Measurements from ENCODE around the gene UBE2G1.

The UBE2G1 gene

GRCh38 chr17:4287710-4288109 lies 78.8 kb downstream of the UBE2G1 start:
- no peak for DNase-seq (ENCODE audit: low read depth)
- H3K27me3 ChIP-seq (replicated peaks; ENCODE audit: control insufficient read depth, insufficient read depth, low read length) = no peaks in the 10 kb centered on the region
- H3K9ac ChIP-seq (ENCODE audit: low read length) = no peak overlapping the region
- no peak overlapping the region for H3K4me3 ChIP-seq (ENCODE audit: low read length)
- H3K9me3 ChIP-seq (ENCODE audit: control insufficient read depth, low read length) = no peaks in the 10 kb centered on the region
- peaks cover 7% of the 10 kb centered on the region for H3K4me1 ChIP-seq (ENCODE audit: control insufficient read depth, insufficient read depth, low read length)
- peaks cover 31% of the 10 kb centered on the region for H3K36me3 ChIP-seq (ENCODE audit: control insufficient read depth, insufficient read depth, low read length, severe bottlenecking)

DNA sequence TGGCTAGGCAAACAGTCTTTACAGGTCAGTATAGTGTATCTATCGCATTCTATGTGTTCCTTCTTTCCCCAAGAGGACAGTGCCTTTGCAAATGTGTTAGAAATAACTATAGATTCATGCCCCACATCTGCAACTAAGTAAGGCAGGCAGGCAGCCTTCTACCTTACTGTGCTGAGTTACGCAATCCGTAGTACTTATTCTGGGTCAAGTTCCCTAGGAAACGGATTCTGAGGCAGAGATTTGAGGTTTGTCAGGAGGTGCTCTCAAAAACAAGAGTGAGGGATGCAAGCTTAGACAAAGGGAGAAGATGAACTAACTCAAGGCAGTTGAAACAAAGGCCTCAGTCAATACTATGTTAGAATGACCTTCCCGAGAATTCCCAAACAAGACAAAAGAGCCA lies 90.0 kb downstream of the UBE2G1 start:
- Histone ChIP-seq H3K27me3 (replicated peaks; ENCODE audit: control insufficient read depth, insufficient read depth, low read length) (no peaks in the 10 kb centered on the region), H3K4me1 (ENCODE audit: control insufficient read depth, insufficient read depth, low read length) (peaks cover 13% of the 10 kb centered on the region), H3K36me3 (ENCODE audit: control insufficient read depth, insufficient read depth, low read length, severe bottlenecking) (peaks cover 23% of the 10 kb centered on the region)

GRCh38 chr17:4272972-4273368 lies 93.5 kb downstream of the UBE2G1 start:
- DNase-seq (ENCODE audit: low read depth) = no peak
- no peaks in the 10 kb centered on the region for H3K27me3 ChIP-seq (replicated peaks; ENCODE audit: control insufficient read depth, insufficient read depth, low read length)
- H3K4me1 ChIP-seq (ENCODE audit: control insufficient read depth, insufficient read depth, low read length) = peaks cover 13% of the 10 kb centered on the region
- no peak overlapping the region for H3K9ac ChIP-seq (ENCODE audit: low read length)
- H3K9me3 ChIP-seq (ENCODE audit: control insufficient read depth, low read length) = no peaks in the 10 kb centered on the region
- H3K4me3 ChIP-seq (ENCODE audit: low read length) = no peak overlapping the region
- peaks cover 29% of the 10 kb centered on the region for H3K36me3 ChIP-seq (ENCODE audit: control insufficient read depth, insufficient read depth, low read length, severe bottlenecking)

More for the DNA sequence above, 90.0 kb downstream of the UBE2G1 start:
- Histone ChIP-seq H3K9me3 (ENCODE audit: control insufficient read depth, low read length) (no peaks in the 10 kb centered on the region), H3K4me3 (ENCODE audit: low read length) (no peak overlapping the region), H3K9ac (ENCODE audit: low read length) (no peak overlapping the region)
- peak; percentile 54 for DNase-seq (ENCODE audit: low read depth)

DNA sequence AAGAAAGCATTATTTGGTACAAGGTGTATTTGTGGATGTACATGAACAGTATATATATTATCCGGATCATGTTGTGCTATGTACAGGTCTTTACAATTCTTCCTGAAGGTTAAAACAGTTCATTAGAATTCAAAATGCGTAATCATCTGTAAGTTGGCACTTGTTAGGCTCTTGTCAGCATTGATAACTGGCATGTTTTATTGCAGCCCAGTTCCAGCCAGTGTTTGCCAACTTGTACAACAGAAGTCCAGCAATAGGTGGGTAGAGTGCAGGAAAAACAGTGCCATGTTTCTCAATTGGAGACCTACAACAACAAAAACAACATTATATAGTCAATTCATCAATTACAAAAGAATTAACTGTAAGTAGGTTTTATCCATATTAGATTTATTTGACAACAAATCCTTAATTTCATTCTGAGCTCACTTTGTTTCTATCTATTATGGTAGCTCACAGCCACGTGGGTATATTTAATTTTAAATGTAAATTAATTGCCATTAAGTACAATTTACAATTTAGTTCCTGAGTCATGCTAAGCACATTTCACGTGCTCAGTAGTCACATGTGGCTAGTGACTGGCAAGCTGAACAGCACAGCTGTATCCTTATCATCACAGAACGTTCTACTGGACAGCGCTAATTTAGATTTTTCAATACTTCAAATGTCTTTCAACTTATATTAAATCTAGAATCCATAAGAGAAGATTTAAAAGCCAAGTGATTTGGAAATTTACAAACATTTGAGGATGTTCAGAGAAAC lies 94.1 kb downstream of the UBE2G1 start:
- H3K9ac ChIP-seq (ENCODE audit: low read length) = no peak overlapping the region
- H3K27me3 ChIP-seq (replicated peaks; ENCODE audit: control insufficient read depth, insufficient read depth, low read length) = no peaks in the 10 kb centered on the region
- no peak overlapping the region for H3K4me3 ChIP-seq (ENCODE audit: low read length)
- peaks cover 13% of the 10 kb centered on the region for H3K4me1 ChIP-seq (ENCODE audit: control insufficient read depth, insufficient read depth, low read length)
- no peaks in the 10 kb centered on the region for H3K9me3 ChIP-seq (ENCODE audit: control insufficient read depth, low read length)
- DNase-seq (ENCODE audit: low read depth) = no peak
- peaks cover 29% of the 10 kb centered on the region for H3K36me3 ChIP-seq (ENCODE audit: control insufficient read depth, insufficient read depth, low read length, severe bottlenecking)

- Histone ChIP-seq H3K9me3 (ENCODE audit: control insufficient read depth, low read length) (no peaks in the 10 kb centered on the region), H3K36me3 (ENCODE audit: control insufficient read depth, insufficient read depth, low read length, severe bottlenecking) (peaks cover 26% of the 10 kb centered on the region), H3K4me1 (ENCODE audit: control insufficient read depth, insufficient read depth, low read length) (peaks cover 13% of the 10 kb centered on the region), H3K4me3 (ENCODE audit: low read length) (no peak overlapping the region), H3K9ac (ENCODE audit: low read length) (no peak overlapping the region), H3K27me3 (replicated peaks; ENCODE audit: control insufficient read depth, insufficient read depth, low read length) (no peaks in the 10 kb centered on the region)
- no peak for DNase-seq (ENCODE audit: low read depth)
These were observed 95.7 kb downstream of the UBE2G1 start for GRCh38 chr17:4270736-4271135.

GRCh38 chr17:4269915-4270314 lies 96.6 kb downstream of the UBE2G1 start:
- no peak overlapping the region for H3K9ac ChIP-seq (ENCODE audit: low read length)
- no peak overlapping the region for H3K4me3 ChIP-seq (ENCODE audit: low read length)
- H3K27me3 ChIP-seq (replicated peaks; ENCODE audit: control insufficient read depth, insufficient read depth, low read length) = no peaks in the 10 kb centered on the region
- no peaks in the 10 kb centered on the region for H3K9me3 ChIP-seq (ENCODE audit: control insufficient read depth, low read length)
- no peak for DNase-seq (ENCODE audit: low read depth)
- peaks cover 26% of the 10 kb centered on the region for H3K36me3 ChIP-seq (ENCODE audit: control insufficient read depth, insufficient read depth, low read length, severe bottlenecking)
- H3K4me1 ChIP-seq (ENCODE audit: control insufficient read depth, insufficient read depth, low read length) = peaks cover 13% of the 10 kb centered on the region

- Histone ChIP-seq H3K9me3 (ENCODE audit: control insufficient read depth, low read length) (no peaks in the 10 kb centered on the region), H3K4me3 (ENCODE audit: low read length) (no peak overlapping the region), H3K36me3 (ENCODE audit: control insufficient read depth, insufficient read depth, low read length, severe bottlenecking) (peaks cover 26% of the 10 kb centered on the region), H3K9ac (ENCODE audit: low read length) (no peak overlapping the region), H3K4me1 (ENCODE audit: control insufficient read depth, insufficient read depth, low read length) (peaks cover 16% of the 10 kb centered on the region), H3K27me3 (replicated peaks; ENCODE audit: control insufficient read depth, insufficient read depth, low read length) (no peaks in the 10 kb centered on the region)
- no peak for DNase-seq (ENCODE audit: low read depth)
These were observed 99.1 kb downstream of the UBE2G1 start for GRCh38 chr17:4267402-4267801.

GRCh38 chr17:4266550-4266949 lies 99.9 kb downstream of the UBE2G1 start:
- Histone ChIP-seq H3K36me3 (ENCODE audit: control insufficient read depth, insufficient read depth, low read length, severe bottlenecking) (peaks cover 19% of the 10 kb centered on the region), H3K9ac (ENCODE audit: low read length) (no peak overlapping the region), H3K9me3 (ENCODE audit: control insufficient read depth, low read length) (no peaks in the 10 kb centered on the region), H3K4me3 (ENCODE audit: low read length) (no peak overlapping the region), H3K27me3 (replicated peaks; ENCODE audit: control insufficient read depth, insufficient read depth, low read length) (no peaks in the 10 kb centered on the region), H3K4me1 (ENCODE audit: control insufficient read depth, insufficient read depth, low read length) (peaks cover 12% of the 10 kb centered on the region)
- no peak for DNase-seq (ENCODE audit: low read depth)

DNA sequence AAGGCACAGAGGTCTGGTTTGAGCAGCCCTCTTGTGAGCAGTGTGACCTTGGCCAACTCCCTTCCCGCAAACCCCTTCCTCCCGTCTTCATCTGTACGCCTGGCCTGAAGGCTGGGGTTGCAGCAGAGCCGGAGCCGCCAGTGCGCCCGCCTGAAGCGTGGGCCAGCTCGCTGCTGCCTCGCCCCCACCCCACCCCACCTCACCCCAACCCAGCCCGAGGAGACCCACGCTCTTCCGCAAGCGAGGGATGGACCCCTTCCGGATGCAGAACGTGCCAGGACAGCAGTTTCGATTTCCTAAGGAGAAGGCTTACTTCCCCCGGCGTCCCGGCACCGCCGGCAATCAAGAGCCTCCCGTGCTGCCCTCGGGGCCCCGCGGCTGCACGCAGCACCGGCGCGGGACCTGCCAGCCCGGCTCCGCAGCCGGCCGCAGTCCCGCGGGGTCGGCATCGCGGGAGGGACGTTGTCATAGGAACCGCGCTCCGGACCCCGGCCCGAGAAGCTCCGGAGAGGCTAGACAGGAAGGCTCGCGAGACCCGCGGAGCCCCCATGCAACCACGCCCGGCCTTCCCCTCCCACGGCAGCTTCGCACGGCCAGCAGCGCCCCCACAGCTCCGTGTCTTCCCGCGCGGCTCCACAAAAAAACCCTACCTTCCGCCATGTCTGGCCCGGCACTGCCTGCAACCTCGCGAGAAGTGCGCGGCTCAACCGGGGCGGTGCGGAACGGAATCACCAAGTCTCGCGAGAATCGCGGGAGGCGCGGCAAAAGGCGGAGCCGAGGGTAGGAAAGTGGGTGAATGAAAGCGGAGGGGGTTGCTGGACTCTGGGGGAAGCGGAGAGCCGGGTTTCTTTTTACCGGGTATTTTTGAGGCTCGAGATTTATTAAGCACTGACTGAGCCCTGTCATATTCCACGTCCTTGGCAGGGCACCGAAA lies 102.9 kb downstream of the UBE2G1 start, which contains the start of gene ANKFY1:
ANKFY1 (minus strand) TSS at position 698 of the 934 bp plus-strand sequence; CDS start at position 660, 38 bp downstream.
- Histone ChIP-seq H3K9ac (ENCODE audit: low read length) (peak within 1 kb of the TSS; percentile 90), H3K27me3 (replicated peaks; ENCODE audit: control insufficient read depth, insufficient read depth, low read length) (no peaks in the 10 kb centered on the region), H3K36me3 (ENCODE audit: control insufficient read depth, insufficient read depth, low read length, severe bottlenecking) (peaks cover 20% of the 10 kb centered on the region), H3K4me1 (ENCODE audit: control insufficient read depth, insufficient read depth, low read length) (peaks cover 12% of the 10 kb centered on the region), H3K9me3 (ENCODE audit: control insufficient read depth, low read length) (peaks cover 12% of the 10 kb centered on the region), H3K4me3 (ENCODE audit: low read length) (peak within 1 kb of the TSS; percentile 89)
- DNase-seq (ENCODE audit: low read depth) = peak; percentile 99

DNA sequence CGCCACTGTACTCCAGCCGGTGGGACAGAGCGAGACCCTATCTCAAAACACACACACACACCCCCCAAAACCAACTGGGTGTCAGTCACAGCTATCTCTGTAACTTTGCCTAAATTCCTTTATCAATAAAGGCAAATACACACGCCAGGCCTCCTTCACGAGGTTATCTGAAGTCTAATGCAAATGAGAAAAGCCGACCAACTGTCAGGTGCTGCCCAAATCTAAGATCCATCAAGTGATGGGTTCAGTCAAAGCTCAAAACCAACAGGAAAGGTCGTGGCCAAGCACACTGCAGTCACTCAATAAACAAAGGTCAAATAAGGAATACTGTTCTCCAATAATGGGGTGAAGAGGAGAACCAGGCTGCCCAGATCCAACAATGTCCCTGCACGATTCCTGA lies 103.8 kb downstream of the UBE2G1 start:
- Histone ChIP-seq H3K4me3 (ENCODE audit: low read length) (peak overlapping the region; percentile 89), H3K4me1 (ENCODE audit: control insufficient read depth, insufficient read depth, low read length) (peaks cover 12% of the 10 kb centered on the region), H3K36me3 (ENCODE audit: control insufficient read depth, insufficient read depth, low read length, severe bottlenecking) (peaks cover 14% of the 10 kb centered on the region), H3K9ac (ENCODE audit: low read length) (peak overlapping the region; percentile 90), H3K9me3 (ENCODE audit: control insufficient read depth, low read length) (peaks cover 14% of the 10 kb centered on the region), H3K27me3 (replicated peaks; ENCODE audit: control insufficient read depth, insufficient read depth, low read length) (no peaks in the 10 kb centered on the region)
- DNase-seq (ENCODE audit: low read depth) = no peak

DNA sequence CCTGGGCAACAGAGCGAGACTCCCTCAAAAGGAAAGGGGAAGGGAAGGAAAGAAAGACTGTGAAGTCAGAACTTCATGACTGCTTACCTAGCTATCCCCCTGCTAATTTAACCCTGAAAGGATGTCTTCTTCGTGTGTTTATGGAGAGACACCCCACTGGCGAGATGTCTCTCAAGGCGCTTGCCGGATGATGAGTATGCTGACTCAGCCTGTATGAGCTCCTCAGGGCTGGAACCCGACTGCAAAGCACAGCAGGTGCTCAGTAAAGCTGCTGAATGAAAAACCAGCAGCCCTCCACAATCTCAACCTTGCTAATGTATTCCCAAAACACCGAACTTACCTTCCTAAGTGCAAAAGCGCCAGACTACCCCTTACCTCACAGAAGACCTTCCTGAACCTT lies 105.0 kb downstream of the UBE2G1 start:
- no peak overlapping the region for H3K9ac ChIP-seq (ENCODE audit: low read length)
- H3K9me3 ChIP-seq (ENCODE audit: control insufficient read depth, low read length) = peaks cover 14% of the 10 kb centered on the region
- no peak overlapping the region for H3K4me3 ChIP-seq (ENCODE audit: low read length)
- peaks cover 8% of the 10 kb centered on the region for H3K36me3 ChIP-seq (ENCODE audit: control insufficient read depth, insufficient read depth, low read length, severe bottlenecking)
- DNase-seq (ENCODE audit: low read depth) = no peak
- H3K4me1 ChIP-seq (ENCODE audit: control insufficient read depth, insufficient read depth, low read length) = peaks cover 12% of the 10 kb centered on the region
- H3K27me3 ChIP-seq (replicated peaks; ENCODE audit: control insufficient read depth, insufficient read depth, low read length) = no peaks in the 10 kb centered on the region

All from adipocyte (in vitro differentiated cells).